Astrocyte of the hippocampus (primary cell): ENCODE results near the gene GRB2.
"Not testable (repeated sequence)": the region's sequence is repeated elsewhere in the genome, so short reads cannot be mapped to it uniquely, and the experiment has no call there.

Experiments used
- DNase-seq: peaks from one replicate; pipeline ENCODE4 v3.0.0; 2011; ENCODE audit warnings: low read depth, low spot score

GRB2 gene

DNA sequence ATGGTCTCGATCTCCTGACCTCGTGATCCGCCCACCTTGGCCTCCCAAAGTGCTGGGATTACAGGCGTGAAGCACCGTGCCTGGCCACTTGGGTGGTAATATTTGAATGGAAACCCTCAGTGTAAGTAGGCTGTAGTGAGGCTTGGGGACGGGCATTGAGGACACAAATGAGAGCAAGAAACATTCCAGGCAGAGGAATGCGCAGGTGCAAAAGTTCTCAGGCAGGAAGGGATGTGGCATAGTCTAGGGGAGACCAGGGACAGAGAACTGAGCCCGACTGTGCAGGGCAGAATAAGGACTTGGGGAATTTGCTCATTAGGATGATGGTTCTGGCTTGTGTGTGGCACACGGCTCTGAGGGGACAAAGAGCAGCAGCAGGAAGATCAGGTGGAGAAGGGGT, 54.8 kb downstream of the GRB2 start:
- no peak for DNase-seq

DNA sequence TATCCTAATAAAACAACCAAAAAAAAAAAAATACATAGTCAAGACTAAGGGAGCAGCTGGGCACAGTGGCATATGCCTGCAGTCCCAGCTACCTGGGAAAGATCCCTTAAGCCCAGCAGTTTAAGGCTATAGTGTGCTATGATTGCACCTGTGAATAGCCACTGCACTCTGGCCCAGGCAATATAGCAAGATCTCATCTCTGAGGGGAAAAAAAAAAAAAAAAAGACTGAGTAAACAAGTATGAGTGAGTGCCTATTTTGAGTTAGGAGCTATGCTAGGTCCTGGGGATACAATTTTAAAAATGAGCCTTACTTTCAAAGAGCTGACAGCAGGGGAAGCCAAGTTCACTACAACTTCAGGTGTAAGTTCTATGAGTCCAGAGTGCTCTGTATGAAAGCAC, 55.4 kb downstream of the GRB2 start:
- no peak for DNase-seq

DNA sequence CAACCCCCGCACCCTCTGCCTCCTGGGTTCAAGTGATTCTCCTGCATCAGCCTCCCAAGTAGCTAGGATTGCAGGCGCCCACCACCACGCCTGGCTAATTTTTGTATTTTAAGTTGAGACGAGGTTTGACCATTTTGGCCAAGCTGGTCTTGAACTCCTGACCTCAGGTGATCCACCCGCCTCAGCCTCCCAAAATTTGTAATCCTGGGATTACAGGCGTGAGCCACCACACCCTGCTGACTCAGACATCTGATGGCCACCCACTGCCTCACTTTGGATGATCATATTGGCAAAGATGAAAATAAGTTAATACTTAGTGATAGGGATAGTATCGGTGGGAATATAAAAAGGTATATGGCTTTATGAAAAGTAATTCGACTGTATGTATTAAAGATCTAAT, 55.9 kb downstream of the GRB2 start:
- DNase-seq = no peak

DNA sequence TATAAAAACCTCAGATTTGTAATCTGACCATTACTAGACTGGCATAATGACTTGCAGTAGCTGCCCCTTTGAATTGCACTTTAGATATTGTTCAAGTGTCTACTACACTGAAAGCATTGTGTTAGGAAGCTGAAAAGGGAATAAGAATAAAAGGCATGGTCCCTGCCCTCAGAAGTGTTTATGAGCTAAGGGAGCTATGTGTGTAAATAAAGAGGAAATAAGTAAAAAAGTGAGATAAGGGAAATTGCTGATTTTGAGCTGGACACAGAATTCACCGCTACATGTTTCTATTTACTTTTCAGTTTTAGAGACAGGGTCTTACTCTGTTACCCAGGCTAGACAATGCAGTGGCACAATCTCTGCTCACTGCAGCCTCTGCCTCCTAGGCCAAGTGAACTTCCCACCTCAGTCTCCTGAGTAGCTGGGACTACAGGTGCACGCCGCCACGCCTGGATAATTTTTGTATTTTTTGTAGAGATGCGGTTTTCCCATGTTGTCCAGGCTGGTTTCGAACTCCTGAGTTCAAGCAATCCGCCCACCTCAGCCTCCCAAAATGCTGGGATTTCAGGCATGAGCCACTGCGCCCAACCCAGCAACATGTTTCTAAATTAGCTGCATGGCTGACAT, 57.0 kb downstream of the GRB2 start:
- no peak for DNase-seq

DNA sequence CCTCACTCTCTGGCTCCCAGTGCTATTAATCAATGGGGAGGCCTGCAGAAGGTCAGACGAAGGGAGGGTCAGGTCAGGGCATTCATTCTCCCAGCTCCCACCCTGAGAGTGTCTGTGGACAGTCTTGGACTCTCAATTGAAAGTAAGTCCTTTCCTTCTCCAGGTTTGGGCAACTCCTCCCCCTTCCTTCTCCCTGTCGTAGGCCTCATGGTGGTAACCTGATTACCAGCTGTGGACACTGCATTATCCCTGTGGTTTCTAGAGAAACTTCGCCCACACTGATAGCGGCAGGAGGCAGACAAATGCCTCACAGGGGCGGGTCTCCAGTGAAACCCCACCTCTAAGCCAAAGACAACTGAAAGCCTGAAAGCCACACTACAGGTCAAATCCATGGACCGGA, 58.6 kb downstream of the GRB2 start:
- no peak for DNase-seq

DNA sequence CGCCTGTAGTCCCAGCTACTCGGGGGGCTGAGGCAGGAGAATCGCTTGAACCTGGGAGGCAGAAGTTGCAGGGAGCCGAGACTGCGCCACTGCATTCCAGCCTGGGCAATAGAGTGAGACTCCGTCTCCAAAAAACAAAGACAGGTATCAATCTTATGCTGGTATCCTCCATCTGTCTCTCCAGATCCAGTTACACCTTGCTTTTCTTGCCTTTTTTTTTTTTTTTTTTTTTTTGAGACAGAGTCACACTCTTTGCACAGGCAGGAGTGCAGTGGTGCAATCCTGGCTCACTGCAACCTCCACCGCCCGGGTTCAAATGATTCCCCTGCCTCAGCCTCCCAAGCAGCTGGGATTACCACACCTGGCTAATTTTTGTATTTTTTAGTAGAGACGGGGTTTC, 59.1 kb downstream of the GRB2 start:
- DNase-seq = not testable (repeated sequence)

DNA sequence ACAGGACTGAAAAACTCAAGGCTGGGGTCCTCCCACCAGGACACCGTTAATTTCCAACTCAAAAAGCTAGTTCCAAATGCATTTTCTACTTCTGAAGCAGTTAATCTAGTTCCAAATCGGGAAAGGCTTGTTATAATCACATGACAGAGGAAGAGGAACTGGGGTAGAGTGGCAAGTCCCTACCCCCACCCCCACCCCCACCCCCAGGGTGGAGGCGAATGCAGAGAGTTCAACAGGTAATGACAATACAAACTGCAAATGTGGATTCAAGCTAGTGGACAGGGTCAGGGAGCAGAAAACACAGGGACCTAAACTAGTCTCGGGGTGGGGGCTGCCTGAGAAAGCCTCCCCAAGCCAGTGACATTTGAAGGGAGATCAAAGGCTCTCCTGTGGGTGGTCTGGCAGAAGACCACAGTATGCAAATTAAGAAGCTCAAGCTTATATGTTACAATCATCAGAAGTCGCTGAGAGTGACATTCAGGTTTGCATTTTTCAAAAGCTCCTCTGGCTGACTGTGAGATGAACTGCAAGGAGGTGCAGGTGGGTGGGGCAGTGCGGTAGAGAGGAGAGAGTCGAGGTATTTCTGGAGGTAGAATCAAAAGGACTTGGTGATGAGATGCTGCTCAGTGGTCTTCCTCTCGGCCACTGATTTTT, 59.8 kb downstream of the GRB2 start:
- DNase-seq = no peak

DNA sequence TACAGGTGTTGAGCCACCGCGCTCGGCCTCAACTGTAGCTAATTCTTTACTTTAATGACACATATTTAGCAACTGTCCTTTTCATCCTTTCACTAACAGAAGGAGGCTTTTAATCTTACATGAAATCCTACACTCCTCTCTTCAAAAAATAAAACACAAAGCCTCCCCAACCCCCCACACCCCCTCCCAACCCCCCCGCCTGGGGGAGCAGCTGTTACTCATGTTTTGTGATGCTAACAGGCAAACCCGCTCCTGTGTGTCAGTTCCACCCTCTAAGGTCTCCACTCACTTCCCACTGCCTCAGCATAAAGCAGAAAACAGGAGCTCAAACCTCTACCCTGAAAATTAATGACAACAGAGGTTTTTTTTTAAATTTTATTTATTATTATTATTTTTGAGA, 60.8 kb downstream of the GRB2 start:
- no peak for DNase-seq

DNA sequence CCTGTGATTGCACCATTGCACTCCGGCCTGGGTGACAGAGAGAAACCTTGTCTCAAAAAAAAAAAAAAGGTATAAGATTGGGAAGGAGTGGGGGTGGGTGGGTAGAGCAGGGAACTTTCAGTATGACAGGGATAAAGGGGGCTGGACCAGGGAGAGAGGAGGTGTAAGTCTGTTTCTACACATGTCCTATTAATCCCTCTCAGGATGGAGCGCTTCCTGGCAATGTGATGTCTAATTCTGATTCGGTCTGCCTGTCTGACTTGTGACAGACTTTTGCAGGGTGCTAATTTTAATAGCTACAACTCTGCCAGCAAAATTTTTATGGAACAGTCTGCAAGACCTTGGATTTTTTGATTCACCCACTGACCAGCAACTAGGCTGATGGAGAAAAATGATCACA, 62.5 kb downstream of the GRB2 start:
- no peak for DNase-seq

DNA sequence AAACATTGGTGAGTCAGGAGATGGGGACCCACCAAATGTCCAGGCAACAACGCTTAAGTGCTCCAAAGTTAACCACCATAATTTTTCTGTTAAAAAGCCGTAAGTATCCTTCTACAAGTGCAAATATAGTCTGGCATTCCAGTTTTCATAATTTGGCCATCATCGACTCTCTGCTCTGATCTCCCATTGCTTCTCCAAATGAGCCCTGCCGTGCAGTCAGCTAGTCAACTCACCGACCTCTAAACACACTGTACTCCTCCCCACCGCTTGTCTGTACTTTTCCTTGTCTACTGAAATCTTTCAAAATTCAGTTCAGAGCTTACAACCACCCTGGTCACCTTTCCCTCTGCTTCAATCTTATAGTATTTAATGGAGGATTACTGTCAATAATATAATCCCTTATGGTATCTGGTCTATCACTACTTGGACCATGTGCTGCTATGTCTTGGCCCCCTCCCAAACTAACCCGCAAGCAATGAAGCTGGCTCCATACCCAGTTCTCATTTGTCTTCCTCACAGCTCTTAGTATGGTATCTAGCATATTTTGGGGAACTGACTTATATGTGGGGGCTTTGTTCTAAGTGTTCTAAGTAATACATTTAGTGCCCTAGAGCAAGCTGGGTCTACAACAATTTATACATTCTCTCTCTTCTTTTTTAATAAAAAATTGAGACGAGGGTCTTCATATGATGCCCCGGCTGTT, 63.5 kb downstream of the GRB2 start:
- DNase-seq = no peak

DNA sequence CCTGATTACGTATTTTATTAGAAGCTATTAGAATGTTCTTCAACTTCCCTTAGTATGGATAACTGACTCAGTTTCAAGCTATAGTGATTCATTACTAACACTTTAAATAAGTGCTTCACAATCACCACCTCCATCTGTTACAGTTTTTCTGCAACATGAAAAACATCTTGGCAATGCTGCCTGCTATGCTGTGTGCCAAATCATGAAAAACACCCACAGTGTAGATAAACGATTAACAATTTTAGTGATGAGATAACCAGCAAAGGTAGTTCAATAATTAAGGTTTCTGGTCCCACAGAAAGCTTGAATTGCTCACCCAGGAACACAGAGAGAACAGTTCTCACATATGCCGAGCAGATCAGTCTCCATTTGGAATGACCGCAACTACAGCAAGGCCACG, 64.8 kb downstream of the GRB2 start:
- DNase-seq = no peak

DNA sequence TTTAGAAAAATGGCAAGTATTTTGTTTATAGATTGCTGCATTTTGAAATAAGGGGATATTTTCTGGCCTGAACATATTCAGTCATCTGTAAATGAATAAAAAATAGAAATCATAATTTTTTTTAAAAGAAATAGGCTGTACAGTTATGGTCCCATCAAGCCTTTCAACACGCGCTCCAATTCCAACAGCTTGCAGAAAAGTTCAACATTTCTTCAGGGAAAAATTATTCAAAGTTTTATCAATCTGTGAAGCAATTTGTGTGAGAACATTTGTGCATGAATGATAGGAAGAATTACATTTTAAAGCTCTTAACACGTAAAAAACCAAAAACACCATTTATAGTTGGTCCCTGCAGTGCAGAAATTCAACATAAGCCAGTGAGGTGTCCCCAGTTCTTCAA, 65.5 kb downstream of the GRB2 start:
- no peak for DNase-seq

DNA sequence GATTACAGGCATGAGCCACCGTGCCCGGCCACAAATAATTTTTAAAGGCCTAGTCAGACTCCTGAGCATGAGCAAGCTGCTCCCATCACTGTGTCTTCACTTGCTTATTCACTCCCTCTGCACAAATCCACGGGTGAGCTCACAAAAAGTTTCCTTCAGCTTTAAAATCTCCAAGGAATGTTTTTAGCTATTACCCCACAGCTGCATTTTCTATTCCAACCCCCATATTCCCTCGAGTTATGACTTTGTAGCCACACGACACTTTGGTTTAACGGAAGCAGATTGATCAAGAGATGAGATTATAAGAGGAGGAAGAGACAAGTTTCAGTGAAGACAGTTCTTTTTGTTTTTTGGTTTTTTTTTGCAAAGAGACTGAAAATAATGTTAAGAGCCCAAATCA, 67.1 kb downstream of the GRB2 start:
- no peak for DNase-seq

DNA sequence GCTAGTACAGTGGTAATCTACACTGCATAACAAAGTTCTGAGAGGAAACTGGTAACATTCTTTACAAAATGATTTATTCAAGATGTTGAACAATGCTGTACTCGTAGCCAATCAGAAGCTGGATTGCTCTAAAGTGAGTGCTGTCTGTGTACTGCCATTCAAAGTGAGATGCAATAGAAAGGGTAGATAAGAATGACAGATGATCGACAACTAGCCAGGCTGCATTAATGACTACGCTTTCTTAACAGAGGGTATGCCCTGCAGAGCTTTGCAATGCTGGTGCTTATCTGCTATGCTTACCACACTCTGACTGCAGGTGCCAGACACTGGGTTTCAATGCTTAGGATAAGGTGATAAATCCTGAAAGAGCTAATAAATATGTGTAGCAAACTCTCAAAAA, 70.2 kb downstream of the GRB2 start:
- no peak for DNase-seq

DNA sequence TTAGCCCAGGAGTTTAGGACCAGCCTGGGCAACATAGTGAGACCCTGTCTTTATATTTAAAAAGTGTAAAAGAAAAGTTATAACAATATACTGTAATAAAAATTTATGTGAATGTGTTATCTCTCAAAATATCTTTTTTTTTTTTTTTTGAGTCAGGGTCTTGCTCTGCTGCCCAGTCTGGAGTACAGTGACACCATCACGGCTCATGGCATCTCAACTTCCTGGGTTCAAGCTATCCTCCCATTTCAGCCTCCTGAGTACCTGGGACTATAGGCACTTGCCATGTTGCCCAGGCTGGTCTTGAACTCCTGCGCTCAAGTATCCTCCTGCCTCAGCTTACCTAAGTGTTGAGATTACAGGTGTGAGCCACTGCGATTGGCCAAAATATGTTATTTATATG, 70.8 kb downstream of the GRB2 start:
- no peak for DNase-seq

DNA sequence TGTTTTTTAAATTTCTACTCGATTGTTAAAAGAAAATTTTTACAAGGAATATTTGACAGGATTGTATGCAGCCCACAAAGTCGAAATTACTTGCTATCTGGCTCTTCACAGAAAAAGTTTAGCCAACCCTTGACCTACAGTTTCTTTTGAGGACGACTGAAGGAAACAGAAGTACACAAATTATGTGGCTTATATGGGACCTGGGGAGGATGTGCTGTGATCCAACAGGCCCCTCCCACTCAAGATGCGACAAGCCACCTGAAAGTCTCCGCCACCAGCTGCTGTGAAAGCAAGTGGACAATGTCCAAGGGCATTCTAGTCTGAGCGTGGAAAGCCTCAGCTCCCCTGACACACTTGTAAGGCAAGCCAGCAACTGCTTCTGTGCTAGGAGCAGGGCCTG, 73.8 kb downstream of the GRB2 start:
- no peak for DNase-seq

DNA sequence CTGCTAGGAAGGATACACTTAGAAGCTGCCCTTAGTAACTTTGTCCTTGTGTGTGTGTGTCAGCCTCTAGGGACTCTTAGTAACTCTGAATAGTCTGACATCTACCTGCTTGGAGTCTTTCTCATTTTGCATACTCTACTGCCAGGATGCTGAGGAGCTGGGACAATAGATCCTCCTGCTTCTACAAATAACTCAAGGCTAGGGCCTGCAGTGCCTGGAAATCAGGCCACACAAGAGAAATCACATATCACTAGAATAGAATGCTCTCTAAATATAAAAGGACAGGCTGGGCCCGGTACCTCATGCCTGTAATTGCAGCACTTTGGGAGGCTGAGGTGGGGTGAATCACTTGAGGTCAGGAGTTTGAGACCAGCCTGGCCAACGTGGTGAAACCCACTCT, 77.7 kb downstream of the GRB2 start:
- DNase-seq = no peak

DNA sequence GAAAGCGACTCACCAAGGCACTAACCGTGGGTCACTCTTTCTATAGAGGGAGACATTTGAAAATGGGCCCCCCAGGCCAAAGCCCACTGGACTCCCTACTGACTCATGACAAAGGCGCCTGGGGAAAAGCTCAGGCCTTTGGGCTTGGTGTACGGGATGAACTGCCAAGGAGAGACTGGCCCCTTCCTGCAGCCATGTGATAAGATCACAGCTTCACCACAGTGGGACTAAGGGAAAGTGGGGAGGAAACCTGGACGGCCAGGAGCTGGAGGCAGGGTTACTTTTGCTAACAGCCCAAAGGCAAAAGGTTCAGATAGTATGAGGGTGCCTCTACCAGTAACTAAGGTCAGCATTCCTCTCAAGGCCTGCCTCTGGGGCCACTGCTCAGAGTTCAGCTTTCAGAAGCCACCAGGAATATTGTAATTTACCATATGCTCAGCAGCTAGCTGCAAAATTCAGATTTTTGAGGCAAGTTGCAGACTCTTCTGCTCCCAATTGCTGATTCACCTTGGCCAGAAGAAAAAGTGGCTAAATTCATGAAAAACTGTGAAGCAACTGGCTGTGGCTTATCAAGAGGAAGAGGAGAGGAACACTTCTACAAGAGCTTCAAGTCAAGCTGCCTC, 79.1 kb downstream of the GRB2 start:
- peak; percentile 41 for DNase-seq

DNA sequence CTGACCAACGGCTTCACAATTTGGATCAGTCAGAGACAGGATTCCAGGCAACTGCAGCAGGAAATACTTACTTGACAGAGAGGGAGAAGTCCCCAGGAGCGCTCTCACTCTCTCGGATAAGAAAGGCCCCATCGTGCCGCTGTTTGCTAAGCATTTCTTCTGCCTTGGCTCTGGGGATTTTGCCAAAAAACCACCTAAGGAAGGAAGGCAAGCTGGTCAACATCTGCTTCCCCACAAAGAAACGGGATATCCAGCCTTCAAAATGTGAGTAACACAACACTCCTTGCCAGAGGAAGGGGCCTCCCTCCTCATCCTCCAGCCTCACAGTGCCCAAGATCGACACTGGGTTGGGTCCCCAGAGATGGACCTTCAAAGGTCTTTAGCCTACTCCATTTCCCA, 79.7 kb downstream of the GRB2 start:
- DNase-seq = no peak

DNA sequence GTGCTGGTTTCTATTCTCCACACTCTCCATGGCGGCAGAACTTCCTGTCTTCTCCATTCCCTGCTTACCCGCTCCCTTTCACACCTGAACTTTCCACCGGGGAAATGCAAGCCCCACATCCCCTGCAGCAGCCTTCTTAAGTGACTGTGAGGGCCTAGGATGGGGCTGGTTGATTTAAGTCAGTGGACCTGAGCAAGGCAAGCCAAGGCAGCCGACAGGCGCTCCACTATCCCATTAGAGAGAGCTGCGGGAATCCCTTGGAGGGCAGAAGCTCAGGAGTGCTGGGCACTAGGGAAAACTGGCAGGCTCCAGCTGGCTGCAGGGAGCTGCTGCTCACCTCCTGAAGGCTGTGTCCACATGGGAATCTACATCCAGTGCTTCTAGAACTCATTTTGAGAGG, 80.1 kb downstream of the GRB2 start:
- DNase-seq = no peak

DNA sequence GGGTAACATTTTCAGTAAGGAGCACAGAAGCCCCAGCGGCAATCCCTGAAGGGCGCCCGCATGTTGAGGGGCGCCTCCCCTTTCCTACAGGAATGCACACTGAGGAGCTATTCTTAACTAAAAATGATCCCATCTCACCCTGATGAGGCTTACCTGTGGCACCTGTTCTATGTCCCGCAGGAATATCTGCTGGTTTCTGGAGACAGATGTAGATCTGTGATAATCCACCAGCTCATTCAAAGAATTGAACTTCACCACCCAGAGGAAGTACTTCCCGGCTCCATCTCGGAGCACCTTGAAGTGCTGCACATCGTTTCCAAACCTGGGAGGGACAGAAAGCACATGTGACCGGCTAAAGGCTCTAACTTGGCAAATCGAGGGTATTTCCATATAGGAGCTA, 84.0 kb downstream of the GRB2 start:
- DNase-seq = no peak

DNA sequence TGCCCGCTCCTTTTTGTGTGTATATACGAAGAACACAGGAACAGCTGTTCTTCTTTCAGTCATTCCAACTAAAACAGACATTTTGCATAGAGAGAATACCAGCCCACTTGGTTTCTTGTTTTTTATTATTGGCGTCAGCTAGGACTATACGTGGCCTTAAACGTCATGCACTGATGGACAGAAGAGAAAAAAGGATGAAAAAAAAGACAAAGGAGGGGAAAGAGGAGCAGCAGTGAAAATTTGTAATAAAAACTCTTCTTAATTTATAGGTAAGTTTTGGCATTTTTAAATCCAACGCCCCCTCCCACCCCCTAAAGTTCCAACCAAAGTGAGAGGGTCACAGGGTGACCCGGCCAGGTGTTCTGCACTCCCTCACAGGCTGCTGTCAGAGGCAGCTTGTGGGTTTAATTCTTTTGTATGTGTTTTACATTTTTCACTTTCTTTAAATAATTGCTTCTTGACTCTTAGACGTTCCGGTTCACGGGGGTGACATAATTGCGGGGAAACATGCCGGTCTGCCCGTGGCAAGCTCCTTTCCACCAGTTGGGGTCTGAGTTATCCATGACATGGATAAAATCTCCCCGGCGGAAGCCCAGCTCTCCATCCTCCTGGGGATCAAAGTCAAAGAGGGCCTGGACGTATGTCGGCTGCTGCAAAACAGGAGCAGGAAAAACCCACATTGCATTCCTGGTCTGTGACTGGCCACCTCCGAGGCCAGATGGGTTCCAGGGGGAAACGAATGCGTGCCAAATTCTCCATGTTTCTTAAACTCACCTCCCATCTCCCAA, 85.4 kb downstream of the GRB2 start:
- DNase-seq = peak; percentile 91
